ENCODE data around the gene METTL16. TPM values are rescaled to one million over a fixed set of nuclear protein-coding genes. Genes with fewer than 3 reads are reported as not detected.
A peak's percentile ranks its signal among the peaks of the same experiment; 100 is the strongest.

METTL16 gene
- polyA plus RNA-seq, 1 of the 3 experiments (the other 2 are of a cell fraction) = 8.1 TPM

DNA sequence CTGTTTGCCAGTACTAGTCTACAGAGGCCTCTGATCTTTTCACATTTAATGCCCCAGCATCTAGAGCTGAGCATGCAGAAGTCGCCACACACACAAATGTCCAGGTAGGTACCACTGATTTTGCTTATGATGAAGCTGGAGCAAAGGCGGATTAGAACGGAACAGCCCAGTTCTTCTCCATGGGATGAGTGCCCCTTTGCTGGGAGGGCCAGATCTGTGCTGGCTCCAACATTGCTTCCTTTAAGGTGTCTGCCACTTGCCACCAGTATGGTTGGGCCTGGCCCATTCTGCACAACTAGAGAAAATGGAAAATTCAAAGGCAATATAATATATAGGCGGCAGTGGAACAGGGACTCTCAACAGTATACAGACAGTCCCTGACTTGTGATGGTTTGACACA is 108.6 kb downstream of the METTL16 start (continued):
- TF ChIP-seq, protein P1, sequence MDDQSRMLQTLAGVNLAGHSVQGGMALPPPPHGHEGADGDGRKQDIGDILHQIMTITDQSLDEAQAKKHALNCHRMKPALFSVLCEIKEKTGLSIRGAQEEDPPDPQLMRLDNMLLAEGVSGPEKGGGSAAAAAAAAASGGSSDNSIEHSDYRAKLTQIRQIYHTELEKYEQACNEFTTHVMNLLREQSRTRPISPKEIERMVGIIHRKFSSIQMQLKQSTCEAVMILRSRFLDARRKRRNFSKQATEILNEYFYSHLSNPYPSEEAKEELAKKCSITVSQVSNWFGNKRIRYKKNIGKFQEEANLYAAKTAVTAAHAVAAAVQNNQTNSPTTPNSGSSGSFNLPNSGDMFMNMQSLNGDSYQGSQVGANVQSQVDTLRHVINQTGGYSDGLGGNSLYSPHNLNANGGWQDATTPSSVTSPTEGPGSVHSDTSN (IDR thresholded peaks at IDR 0.05) = no peak
- TF ChIP-seq FOXM1 (IDR thresholded peaks at IDR 0.05; ENCODE audit: low read depth) = no peak

DNA sequence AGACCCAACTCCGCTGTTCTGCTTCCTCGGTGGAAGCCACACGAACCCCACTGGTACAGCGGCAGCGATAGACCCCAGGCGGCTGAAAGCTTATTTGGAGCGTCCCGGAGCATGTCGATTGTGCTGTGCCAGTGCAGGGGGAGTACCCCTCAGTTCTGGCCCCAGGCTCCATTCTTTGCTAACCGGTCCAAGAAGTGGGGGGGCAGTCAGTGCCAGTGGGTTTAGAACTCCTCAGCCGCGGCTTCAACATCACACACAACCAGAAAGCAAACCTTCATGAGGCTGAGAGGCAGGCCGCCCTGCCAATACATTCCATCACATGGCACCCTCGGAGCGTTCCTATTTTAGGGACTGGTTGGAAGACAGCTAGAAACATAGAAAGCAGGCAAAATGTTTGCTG is 109.1 kb downstream of the METTL16 start:
- H3K4me1 ChIP-seq (ENCODE audit: control insufficient read depth in 1 of 2, insufficient read depth in 2 of 2, low read depth in 1 of 2, low read length in 1 of 2) = peaks cover 36 to 46% of the 10 kb centered on the region in 2 experiments
- ChIA-PET CTCF (interaction anchor here (1.2 to 27.8 kb wide), 5 partner anchors 10 to 50 kb away, joined by 3 to 654 read pairs (median 15); no protein-coding TSS in a partner anchor), POLR2A (interaction anchor here (2.0 kb wide), 1 partner anchor 10 kb away, joined by 8 read pairs; no protein-coding TSS in a partner anchor)
- no peaks in the 10 kb centered on the region for H3K9me2 ChIP-seq
- H3F3A ChIP-seq (replicated peaks; ENCODE audit: insufficient read depth) = peaks cover 44% of the 10 kb centered on the region
- peaks cover 21% of the 10 kb centered on the region for H3K79me2 ChIP-seq (ENCODE audit: insufficient read depth)
- TF ChIP-seq SMC3 (IDR thresholded peaks at IDR 0.05; ENCODE audit: low read depth, low read length) (no peak), POLR2AphosphoS5 (IDR thresholded peaks at IDR 0.05; ENCODE audit: low read depth, low read length) (no peak), EP300 (IDR thresholded peaks at IDR 0.05; ENCODE audit: borderline replicate concordance in 1 of 2, low read depth in 1 of 2, low read length in 1 of 2) (no peak), MXI1 (IDR thresholded peaks at IDR 0.05; ENCODE audit: low read depth, low read length) (no peak), JUND (IDR thresholded peaks at IDR 0.05) (no peak), FOSL2 (IDR thresholded peaks at IDR 0.05; ENCODE audit: borderline replicate concordance, low read depth) (no peak), TAF1 (IDR thresholded peaks at IDR 0.05; ENCODE audit: borderline replicate concordance, low read depth, low read length) (no peak), GATA2 (CRISPR knock-in tag; IDR thresholded peaks at IDR 0.05) (no peak), NFIC (IDR thresholded peaks at IDR 0.05; ENCODE audit: borderline replicate concordance) (no peak), RFX5 (IDR thresholded peaks at IDR 0.05; ENCODE audit: low read length) (no peak), NRF1 (IDR thresholded peaks at IDR 0.05; ENCODE audit: low read depth, low read length) (no peak), RCOR1 (IDR thresholded peaks at IDR 0.05; ENCODE audit: low read length) (no peak), EZH2phosphoT487 (IDR thresholded peaks at IDR 0.05; ENCODE audit: borderline replicate concordance, low read depth) (no peak), MEF2A (IDR thresholded peaks at IDR 0.05; ENCODE audit: borderline replicate concordance, low read depth) (no peak), SIN3A (IDR thresholded peaks at IDR 0.05; ENCODE audit: borderline replicate concordance, low read depth, low read length) (no peak), TCF12 (IDR thresholded peaks at IDR 0.05) (no peak)
- TF ChIP-seq, protein P2, sequence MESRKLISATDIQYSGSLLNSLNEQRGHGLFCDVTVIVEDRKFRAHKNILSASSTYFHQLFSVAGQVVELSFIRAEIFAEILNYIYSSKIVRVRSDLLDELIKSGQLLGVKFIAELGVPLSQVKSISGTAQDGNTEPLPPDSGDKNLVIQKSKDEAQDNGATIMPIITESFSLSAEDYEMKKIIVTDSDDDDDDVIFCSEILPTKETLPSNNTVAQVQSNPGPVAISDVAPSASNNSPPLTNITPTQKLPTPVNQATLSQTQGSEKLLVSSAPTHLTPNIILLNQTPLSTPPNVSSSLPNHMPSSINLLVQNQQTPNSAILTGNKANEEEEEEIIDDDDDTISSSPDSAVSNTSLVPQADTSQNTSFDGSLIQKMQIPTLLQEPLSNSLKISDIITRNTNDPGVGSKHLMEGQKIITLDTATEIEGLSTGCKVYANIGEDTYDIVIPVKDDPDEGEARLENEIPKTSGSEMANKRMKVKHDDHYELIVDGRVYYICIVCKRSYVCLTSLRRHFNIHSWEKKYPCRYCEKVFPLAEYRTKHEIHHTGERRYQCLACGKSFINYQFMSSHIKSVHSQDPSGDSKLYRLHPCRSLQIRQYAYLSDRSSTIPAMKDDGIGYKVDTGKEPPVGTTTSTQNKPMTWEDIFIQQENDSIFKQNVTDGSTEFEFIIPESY (IDR thresholded peaks at IDR 0.05; ENCODE audit: borderline replicate concordance, low read depth) = no peak
- TF ChIP-seq, protein P3, sequence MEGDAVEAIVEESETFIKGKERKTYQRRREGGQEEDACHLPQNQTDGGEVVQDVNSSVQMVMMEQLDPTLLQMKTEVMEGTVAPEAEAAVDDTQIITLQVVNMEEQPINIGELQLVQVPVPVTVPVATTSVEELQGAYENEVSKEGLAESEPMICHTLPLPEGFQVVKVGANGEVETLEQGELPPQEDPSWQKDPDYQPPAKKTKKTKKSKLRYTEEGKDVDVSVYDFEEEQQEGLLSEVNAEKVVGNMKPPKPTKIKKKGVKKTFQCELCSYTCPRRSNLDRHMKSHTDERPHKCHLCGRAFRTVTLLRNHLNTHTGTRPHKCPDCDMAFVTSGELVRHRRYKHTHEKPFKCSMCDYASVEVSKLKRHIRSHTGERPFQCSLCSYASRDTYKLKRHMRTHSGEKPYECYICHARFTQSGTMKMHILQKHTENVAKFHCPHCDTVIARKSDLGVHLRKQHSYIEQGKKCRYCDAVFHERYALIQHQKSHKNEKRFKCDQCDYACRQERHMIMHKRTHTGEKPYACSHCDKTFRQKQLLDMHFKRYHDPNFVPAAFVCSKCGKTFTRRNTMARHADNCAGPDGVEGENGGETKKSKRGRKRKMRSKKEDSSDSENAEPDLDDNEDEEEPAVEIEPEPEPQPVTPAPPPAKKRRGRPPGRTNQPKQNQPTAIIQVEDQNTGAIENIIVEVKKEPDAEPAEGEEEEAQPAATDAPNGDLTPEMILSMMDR (IDR thresholded peaks at IDR 0.05) = no peak
- TF ChIP-seq, protein P4, sequence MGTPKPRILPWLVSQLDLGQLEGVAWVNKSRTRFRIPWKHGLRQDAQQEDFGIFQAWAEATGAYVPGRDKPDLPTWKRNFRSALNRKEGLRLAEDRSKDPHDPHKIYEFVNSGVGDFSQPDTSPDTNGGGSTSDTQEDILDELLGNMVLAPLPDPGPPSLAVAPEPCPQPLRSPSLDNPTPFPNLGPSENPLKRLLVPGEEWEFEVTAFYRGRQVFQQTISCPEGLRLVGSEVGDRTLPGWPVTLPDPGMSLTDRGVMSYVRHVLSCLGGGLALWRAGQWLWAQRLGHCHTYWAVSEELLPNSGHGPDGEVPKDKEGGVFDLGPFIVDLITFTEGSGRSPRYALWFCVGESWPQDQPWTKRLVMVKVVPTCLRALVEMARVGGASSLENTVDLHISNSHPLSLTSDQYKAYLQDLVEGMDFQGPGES (IDR thresholded peaks at IDR 0.05; ENCODE audit: low read depth, low read length) = no peak
- TF ChIP-seq, protein P5, sequence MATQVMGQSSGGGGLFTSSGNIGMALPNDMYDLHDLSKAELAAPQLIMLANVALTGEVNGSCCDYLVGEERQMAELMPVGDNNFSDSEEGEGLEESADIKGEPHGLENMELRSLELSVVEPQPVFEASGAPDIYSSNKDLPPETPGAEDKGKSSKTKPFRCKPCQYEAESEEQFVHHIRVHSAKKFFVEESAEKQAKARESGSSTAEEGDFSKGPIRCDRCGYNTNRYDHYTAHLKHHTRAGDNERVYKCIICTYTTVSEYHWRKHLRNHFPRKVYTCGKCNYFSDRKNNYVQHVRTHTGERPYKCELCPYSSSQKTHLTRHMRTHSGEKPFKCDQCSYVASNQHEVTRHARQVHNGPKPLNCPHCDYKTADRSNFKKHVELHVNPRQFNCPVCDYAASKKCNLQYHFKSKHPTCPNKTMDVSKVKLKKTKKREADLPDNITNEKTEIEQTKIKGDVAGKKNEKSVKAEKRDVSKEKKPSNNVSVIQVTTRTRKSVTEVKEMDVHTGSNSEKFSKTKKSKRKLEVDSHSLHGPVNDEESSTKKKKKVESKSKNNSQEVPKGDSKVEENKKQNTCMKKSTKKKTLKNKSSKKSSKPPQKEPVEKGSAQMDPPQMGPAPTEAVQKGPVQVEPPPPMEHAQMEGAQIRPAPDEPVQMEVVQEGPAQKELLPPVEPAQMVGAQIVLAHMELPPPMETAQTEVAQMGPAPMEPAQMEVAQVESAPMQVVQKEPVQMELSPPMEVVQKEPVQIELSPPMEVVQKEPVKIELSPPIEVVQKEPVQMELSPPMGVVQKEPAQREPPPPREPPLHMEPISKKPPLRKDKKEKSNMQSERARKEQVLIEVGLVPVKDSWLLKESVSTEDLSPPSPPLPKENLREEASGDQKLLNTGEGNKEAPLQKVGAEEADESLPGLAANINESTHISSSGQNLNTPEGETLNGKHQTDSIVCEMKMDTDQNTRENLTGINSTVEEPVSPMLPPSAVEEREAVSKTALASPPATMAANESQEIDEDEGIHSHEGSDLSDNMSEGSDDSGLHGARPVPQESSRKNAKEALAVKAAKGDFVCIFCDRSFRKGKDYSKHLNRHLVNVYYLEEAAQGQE (IDR thresholded peaks at IDR 0.05; ENCODE audit: low read depth, low read length) = no peak
- no peaks in the 10 kb centered on the region for H3K9me3 ChIP-seq
- no peak overlapping the region for H2AFZ ChIP-seq (ENCODE audit: low read depth)
- DNase-seq = no peak
- H3K4me3 ChIP-seq (ENCODE audit: low read depth in 2 of 2, low read length in 1 of 2) = peak overlapping the region; percentile 50 to 99; a peak in 3 of 4 replicates
- H3K9ac ChIP-seq = peak overlapping the region; percentile 42; the same call in 1 of the 2 replicates
- peak overlapping the region; percentile 86 to 100; a peak in 3 of 4 replicates for H3K27ac ChIP-seq (ENCODE audit: low read depth in 2 of 2, low read length in 1 of 2)
- WGBS (ENCODE audit: low lambda C conversion rate) = 47% methylated on average over 14 of the region's 15 CpGs
- H4K20me1 ChIP-seq (ENCODE audit: insufficient read depth) = no peaks in the 10 kb centered on the region; the same call in 1 of the 2 replicates
- H3K36me3 ChIP-seq (replicated peaks in 1 of 2; ENCODE audit: control insufficient read depth in 1 of 2, insufficient read depth in 2 of 2, low read length in 1 of 2) = no peaks in the 10 kb centered on the region
- H3K27me3 ChIP-seq (ENCODE audit: insufficient read depth) = no peaks in the 10 kb centered on the region
- H3K4me2 ChIP-seq = peak overlapping the region; percentile 85

Data from SK-N-SH (cell line).